KOPT-K1 (cell line): ENCODE results near the gene PHLPP1.
"Not testable (repeated sequence)": the region's sequence is repeated elsewhere in the genome, so short reads cannot be mapped to it uniquely, and the experiment has no call there.

ENCODE experiments used
- H3K27ac ChIP-seq: fragments of 200-600 bp; sonication (generic); 2 replicates; pipeline ENCODE4 v1.5.1; 2016; ENCODE audit warnings: antibody characterized with exemption, mild to moderate bottlenecking, low read depth, low read length; ENCODE audit not compliant: poor library complexity, severe bottlenecking
- H3K36me3 ChIP-seq: fragments of 200-600 bp; sonication (generic); 2 replicates; pipeline ENCODE4 v1.5.1; 2017; ENCODE audit warnings: antibody characterized with exemption, mild to moderate bottlenecking, low read length, moderate library complexity; ENCODE audit not compliant: insufficient read depth
- H3K9me3 ChIP-seq: fragments of 200-600 bp; sonication (generic); 2 replicates; pipeline ENCODE4 v1.5.1; 2017; ENCODE audit warnings: antibody characterized with exemption, low read length, mild to moderate bottlenecking; ENCODE audit not compliant: insufficient read depth, poor library complexity, severe bottlenecking

PHLPP1 gene

DNA sequence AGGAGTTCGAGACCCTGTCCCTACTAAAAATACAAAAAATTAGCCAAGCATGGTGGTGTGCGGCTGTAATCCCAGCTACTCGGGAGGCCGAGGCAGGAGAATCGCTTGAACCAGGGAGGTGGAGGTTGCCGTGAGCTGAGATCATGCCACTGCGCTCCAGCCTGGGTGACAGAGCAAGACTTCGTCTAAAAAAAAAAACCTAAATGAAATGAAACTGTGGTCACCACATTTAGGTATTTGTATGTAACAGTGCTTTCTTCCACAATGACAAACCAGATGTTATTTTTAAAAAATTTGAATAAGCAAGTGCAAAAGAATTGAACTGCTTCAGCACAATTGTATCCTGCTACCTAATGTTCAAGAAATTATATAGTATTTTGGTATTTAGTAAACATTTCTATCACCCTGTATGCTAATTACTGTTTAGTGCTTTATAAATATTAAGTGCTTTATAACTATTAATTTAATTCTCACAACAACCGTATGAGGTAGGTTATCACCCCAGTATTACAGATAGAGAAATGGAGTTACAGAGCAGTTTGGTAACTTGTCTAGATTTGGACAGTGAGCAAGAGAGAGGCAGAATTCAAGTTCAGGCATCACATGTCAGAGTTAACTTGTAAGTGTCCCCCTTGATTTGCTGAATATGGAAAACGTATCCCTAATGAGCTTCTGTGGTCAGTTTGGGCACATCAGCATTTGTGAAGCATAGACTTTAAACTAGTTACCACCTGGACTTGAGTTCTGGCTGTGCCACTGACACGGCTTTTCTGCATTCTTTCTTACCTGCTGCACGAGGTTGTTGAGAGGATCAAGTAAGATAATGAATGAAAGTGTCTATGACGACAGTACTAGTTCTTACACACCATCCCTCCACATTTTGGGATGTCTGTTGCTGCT, 14.4 kb downstream of the PHLPP1 start:
- peaks cover 10% of the 10 kb centered on the region for H3K9me3 ChIP-seq
- H3K27ac ChIP-seq = no peak overlapping the region
- no peaks in the 10 kb centered on the region for H3K36me3 ChIP-seq

GRCh38 chr18:62730941-62731340, 15.6 kb downstream of the PHLPP1 start:
- Histone ChIP-seq H3K27ac (no peak overlapping the region), H3K9me3 (peaks cover 10% of the 10 kb centered on the region), H3K36me3 (no peaks in the 10 kb centered on the region)

DNA sequence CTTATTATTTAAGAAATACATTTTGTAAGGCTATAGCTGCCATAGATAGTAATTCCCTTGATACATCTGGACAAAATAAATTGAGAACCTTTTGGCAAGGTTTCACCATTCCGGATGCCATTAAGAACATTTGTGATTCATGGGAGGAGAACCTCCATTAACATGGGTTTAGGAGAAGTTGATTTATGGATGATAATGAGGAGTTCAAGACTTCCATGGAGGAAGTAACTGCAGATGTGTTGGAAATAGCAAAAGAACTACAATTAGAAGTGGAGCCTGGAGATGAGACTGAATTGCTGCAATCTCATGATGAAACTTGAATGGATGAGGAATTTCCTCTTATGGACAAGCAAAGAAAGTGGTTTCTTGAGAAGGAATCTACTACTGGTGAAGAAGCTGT, 17.3 kb downstream of the PHLPP1 start:
- Histone ChIP-seq H3K27ac (no peak overlapping the region), H3K9me3 (peaks cover 10% of the 10 kb centered on the region)

DNA sequence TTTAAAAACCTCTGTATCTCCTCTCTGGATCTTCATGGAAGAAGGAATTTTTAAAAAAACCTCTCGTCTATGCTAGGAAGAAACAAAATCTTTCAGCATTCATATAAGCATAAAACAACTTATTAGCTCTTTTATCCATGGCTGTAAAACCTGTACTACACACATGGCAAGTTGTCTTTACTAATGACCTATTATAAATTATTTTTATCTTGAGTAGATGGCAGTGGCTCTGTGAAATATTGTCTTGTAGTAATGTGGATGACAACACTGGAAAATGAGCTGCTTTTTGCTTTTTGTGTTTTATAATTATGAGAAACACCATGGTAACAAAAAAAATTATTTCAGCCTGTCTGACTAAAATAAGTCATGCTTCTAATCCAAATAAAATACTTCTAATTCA, 18.9 kb downstream of the PHLPP1 start:
- Histone ChIP-seq H3K9me3 (peaks cover 10% of the 10 kb centered on the region), H3K36me3 (no peaks in the 10 kb centered on the region), H3K27ac (no peak overlapping the region)

More for the DNA sequence above, 17.3 kb downstream of the PHLPP1 start:
- no peaks in the 10 kb centered on the region for H3K36me3 ChIP-seq

DNA sequence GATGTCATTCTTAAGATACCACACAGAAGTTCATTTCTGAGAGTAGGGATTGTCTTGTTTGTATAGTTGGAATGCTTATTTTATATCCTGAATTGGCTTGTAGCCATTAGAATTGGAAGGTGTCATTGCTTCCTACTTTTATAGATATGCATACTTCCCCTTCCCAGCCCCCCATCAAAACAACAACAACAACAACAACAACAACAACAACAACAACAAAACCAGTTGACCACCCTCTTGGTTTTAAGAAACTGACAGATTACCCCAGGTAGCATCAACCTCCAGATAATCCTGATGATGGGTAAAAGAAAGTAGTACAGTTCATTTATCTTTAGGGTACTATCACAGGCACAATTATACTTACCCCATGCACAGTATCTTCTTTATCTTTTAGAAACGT, 20.0 kb downstream of the PHLPP1 start:
- Histone ChIP-seq H3K9me3 (peaks cover 10% of the 10 kb centered on the region), H3K36me3 (no peaks in the 10 kb centered on the region), H3K27ac (no peak overlapping the region)

DNA sequence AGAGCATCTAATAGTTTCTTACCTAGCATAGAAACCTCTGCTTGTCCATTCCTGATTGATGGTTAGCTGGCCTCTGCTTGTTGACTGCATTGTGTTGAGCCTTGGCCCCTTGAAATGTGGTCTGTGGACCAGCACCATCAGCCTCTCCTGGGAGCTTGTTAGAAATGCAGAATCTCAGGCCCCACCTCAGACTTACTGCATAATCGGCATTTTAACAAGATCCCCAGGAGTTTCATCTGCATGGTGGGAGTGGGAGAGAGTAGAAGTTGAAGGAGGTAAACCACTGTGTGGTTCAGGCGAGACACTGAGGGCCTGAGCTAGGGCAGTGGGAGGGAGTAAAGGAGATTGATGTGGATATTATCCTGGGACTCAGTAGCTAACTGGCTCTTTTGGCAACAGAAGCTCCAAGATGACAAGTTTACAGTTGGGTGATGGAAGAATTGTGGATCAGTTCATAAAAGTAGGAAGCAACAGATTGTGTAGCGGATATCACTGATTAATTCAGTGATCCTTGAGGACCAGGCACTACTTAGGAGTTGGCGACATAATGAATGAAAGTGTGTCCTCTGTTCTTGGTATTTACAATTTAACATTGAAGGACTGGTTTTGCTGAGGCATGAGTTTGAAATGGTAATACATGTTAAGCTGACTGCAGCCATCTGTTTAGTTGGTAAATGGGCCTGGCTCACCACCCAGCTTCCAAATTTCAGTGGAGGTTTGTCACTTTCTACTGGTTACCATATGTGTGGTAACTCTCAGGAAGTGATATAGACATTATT, 20.9 kb downstream of the PHLPP1 start:
- no peak overlapping the region for H3K27ac ChIP-seq
- H3K36me3 ChIP-seq = no peaks in the 10 kb centered on the region

DNA sequence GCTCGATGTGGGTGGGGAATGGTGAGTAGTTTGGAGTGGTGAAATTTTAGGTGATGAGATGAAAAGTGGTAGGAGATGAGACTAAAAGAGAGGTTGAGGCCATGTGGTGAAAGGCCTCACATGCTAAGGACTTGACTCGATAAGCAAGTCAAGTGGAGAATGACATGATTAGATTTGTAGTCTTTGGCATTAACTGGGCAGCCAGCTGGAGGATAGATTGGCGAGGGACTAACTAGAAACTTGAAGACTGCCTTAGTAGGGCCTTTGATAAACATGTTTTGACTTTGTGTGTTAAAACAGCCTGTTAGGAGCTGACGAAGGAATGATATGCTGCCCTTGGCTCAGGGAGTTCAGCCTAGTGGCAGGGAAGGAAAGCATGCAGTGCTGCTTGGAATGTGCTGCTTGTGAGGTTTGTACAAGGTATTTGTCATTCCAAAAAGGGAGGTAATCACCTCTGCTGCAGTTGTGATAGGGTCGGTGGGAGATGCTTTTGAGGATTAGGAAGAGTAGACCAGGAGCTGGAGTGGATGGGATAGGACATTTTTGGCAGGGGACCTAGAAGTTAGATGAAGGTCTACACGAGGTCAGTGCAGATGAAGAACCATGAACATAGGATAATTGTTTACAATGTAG, 22.0 kb downstream of the PHLPP1 start:
- Histone ChIP-seq H3K9me3 (peaks cover 4% of the 10 kb centered on the region), H3K36me3 (no peaks in the 10 kb centered on the region), H3K27ac (no peak overlapping the region)

More for the DNA sequence above, 20.9 kb downstream of the PHLPP1 start:
- H3K9me3 ChIP-seq = peaks cover 10% of the 10 kb centered on the region

DNA sequence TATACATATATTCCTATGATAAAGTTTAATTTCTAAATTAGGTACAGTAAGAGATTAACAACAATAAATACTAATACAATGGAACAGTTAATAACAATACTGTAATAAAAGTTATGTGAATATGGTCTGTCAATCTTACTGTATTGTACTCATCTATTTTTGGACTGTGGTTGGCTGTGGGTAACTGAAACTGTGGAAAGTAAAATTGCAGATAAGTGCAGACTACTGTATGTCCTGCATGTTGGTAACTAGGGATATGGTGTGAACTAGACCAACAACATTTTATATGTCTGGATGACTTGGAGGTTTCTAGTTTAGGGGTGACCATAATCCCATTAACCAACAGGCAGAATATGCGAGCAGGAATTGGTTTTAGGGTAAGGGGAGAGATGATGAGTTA, 23.3 kb downstream of the PHLPP1 start:
- Histone ChIP-seq H3K9me3 (no peaks in the 10 kb centered on the region), H3K27ac (no peak overlapping the region), H3K36me3 (no peaks in the 10 kb centered on the region)

GRCh38 chr18:62739911-62740310, 24.6 kb downstream of the PHLPP1 start:
- Histone ChIP-seq H3K36me3 (no peaks in the 10 kb centered on the region), H3K27ac (no peak overlapping the region), H3K9me3 (no peaks in the 10 kb centered on the region)

DNA sequence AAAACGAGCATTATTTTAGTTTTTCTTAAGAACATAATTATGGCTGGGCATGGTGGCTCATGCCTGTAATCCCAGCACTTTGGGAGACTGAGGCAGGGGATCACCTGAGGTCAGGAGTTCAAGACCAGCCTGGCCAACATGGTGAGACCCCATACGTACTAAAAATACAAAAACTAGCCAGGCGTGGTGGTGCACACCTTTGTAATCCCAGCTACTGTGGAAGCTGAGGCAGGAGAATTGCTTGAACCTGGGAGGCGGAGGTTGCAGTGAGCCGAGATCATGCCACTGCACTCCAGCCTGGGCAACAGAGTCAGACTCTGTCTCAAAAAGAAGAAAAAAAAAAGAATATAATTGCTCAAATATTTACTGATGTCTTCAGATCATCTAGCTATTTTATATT, 25.3 kb downstream of the PHLPP1 start:
- not testable (repeated sequence) for H3K27ac ChIP-seq, H3K36me3 ChIP-seq, H3K9me3 ChIP-seq

- H3K27ac ChIP-seq = no peak overlapping the region
- H3K9me3 ChIP-seq = no peaks in the 10 kb centered on the region
- no peaks in the 10 kb centered on the region for H3K36me3 ChIP-seq
Observed at GRCh38 chr18:62741118-62741566, 25.8 kb downstream of the PHLPP1 start.

GRCh38 chr18:62741584-62741983, 26.2 kb downstream of the PHLPP1 start:
- Histone ChIP-seq H3K36me3 (no peaks in the 10 kb centered on the region), H3K9me3 (no peaks in the 10 kb centered on the region), H3K27ac (no peak overlapping the region)

GRCh38 chr18:62744076-62744968, 29.0 kb downstream of the PHLPP1 start:
- H3K9me3 ChIP-seq = no peaks in the 10 kb centered on the region
- H3K27ac ChIP-seq = no peak overlapping the region
- no peaks in the 10 kb centered on the region for H3K36me3 ChIP-seq

DNA sequence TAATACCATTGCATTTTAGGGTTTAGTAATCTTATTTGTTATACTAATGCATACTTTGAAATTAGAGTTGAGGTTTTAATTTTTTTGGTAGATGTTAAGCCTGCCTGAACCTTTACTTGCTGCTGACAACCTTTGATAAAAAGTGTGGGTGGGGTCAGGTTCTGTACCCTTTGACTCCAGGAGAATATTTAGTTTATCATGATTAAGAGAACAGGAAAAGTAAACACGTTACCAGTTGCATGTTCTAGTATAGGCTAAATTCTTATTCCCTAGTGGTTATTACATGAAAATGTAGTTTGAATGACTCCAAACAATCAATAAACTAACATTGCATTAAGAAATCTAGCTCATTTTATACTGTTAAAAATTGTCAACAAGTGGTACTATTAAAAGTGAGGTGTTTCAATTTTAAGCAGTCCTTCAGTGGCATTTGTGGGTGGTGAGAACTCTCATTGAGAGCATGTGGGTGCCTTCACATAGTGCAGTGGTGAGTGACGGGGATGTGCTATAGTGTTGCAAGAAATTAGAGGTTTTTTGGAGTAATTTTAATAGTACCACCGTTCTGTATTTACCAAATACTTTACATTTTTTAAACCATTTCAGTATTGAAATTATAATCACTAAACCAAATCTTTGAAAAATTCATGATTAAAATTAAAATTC, 29.9 kb downstream of the PHLPP1 start:
- Histone ChIP-seq H3K9me3 (no peaks in the 10 kb centered on the region), H3K27ac (no peak overlapping the region), H3K36me3 (no peaks in the 10 kb centered on the region)
